Measurements from ENCODE around the gene PIK3AP1. TPM values are rescaled to one million over a fixed set of nuclear protein-coding genes. Genes with fewer than 3 reads are reported as not detected.
A peak's percentile ranks its signal among the peaks of the same experiment; 100 is the strongest.
"Not testable (repeated sequence)": the region's sequence is repeated elsewhere in the genome, so short reads cannot be mapped to it uniquely, and the experiment has no call there.

Gene PIK3AP1
- total RNA-seq, 1 experiment from 2014 or later = 7.1 TPM

DNA sequence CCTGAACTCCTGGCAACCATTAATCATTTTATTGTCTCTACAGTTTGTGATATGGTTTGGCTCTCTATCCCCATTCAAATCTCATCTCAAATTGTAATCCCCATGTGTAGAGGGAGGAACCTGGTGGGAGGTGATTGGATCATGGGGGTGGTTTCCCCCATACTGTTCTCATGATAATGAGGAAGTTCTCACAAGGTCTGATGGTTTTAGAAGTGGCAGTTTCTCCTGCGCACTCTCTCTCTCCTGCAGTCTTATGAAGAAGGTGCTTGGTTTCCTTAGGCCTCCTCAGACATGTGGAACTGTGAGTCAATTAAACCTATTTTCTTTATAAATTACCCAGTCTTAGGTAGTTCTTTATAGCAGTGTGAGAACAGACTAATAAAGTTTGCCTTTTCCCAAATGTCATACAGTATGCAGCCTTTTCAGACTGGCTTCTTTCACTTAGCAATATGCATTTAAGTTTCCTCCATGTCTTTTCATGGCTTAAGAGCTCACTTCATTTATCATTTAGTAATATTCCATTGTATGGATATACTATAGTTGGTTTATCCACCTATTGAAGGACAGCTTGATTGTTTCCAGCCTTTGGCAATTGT is 17.1 kb upstream of the PIK3AP1 start:
- H2AFZ ChIP-seq (ENCODE audit: low read depth, low read length, poor library complexity, severe bottlenecking); POLR2A ChIA-PET; ATAC-seq: not testable (repeated sequence)

DNA sequence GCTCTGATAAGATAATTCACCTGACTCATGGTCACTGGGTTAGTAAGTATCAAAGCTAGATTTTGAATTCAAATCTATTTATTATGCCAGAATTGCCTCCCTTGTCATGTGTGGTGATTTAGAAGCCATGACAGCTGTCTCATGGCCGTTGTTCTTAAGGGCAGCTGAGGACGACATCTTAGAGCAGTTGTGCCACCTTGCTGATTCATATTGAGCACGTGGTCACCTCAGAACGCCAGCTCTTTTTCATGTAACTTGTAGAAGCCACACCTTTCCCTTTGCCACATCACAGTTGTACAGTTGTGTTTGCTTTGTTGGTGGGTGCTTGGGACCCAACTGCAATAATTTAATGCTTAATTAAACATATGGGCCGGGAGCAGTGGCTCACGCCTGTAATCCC is 4.3 kb upstream of the PIK3AP1 start:
- POLR2A ChIA-PET = no interaction called here
- H3K79me2 ChIP-seq (ENCODE audit: insufficient read depth, low read length) = no peaks in the 10 kb centered on the region
- intact Hi-C loops (cut with micrococcal nuclease) = no loop called here

More for the DNA sequence above, 17.1 kb upstream of the PIK3AP1 start:
- H3K4me3 ChIP-seq (replicated peaks in 1 of 2; ENCODE audit: low read depth in 1 of 2, low read length in 2 of 2); H3K4me2 ChIP-seq (ENCODE audit: low read length); BruUV-seq (replicated peaks); H3K9me3 ChIP-seq (ENCODE audit: control insufficient read depth in 1 of 2, insufficient read depth in 1 of 2, low read depth in 1 of 2, low read length in 2 of 2); H4K20me1 ChIP-seq (ENCODE audit: insufficient read depth); CTCF ChIA-PET; intact Hi-C loops (cut with micrococcal nuclease); RAD21 ChIA-PET (ENCODE audit: low non-redundant PET in 1 of 2, low total read pairs in 2 of 2, uncharacterized antibody in 2 of 2, unreplicated experiment in 2 of 2); H3K9me2 ChIP-seq (ENCODE audit: insufficient read depth); H3K79me2 ChIP-seq (ENCODE audit: insufficient read depth, low read length); H3K4me1 ChIP-seq (ENCODE audit: control insufficient read depth in 1 of 2, insufficient read depth in 2 of 2, low read length in 2 of 2); H3K27me3 ChIP-seq (ENCODE audit: insufficient read depth, low read length); H3K36me3 ChIP-seq (ENCODE audit: control insufficient read depth in 1 of 2, insufficient read depth in 2 of 2, low read length in 2 of 2); H3K27ac ChIP-seq (ENCODE audit: low read depth, low read length); DNase-seq (ENCODE audit: low read depth, low spot score); H3K9ac ChIP-seq (ENCODE audit: low read length): not testable (repeated sequence)

GRCh38 chr10:96721207-96721572 is 876 bp upstream of the PIK3AP1 start:
- peaks cover 2 to 19% of the 10 kb centered on the region in 2 experiments; a peak in 2 of 4 replicates for H3K4me1 ChIP-seq (ENCODE audit: control insufficient read depth in 1 of 2, insufficient read depth in 2 of 2, low read length in 2 of 2)
- DNase-seq (ENCODE audit: low read depth, low spot score) (no peak), ATAC-seq (peak; percentile 28)
- peak overlapping the region in 1 of 2 experiments; percentile 81; a peak in 3 of 4 replicates for H3K4me3 ChIP-seq (replicated peaks in 1 of 2; ENCODE audit: low read depth in 1 of 2, low read length in 2 of 2)
- H2AFZ ChIP-seq (ENCODE audit: low read depth, low read length, poor library complexity, severe bottlenecking) = peak overlapping the region; percentile 96
- ChIA-PET CTCF (no interaction called here), RAD21 (ENCODE audit: low non-redundant PET in 1 of 2, low total read pairs in 2 of 2, uncharacterized antibody in 2 of 2, unreplicated experiment in 2 of 2) (no interaction called here), POLR2A (no interaction called here)
- no peaks in the 10 kb centered on the region for H3K9me2 ChIP-seq (ENCODE audit: insufficient read depth)
- no peaks in the 10 kb centered on the region for H3K36me3 ChIP-seq (ENCODE audit: control insufficient read depth in 1 of 2, insufficient read depth in 2 of 2, low read length in 2 of 2)
- no peaks in the 10 kb centered on the region for H3K27me3 ChIP-seq (ENCODE audit: insufficient read depth, low read length)
- H3K27ac ChIP-seq (ENCODE audit: low read depth, low read length) = no peak overlapping the region
- TF ChIP-seq RAD21 (IDR thresholded peaks at IDR 0.05; ENCODE audit: low read depth) (peak; percentile 45; the same call in 1 of the 2 replicates), SP1 (IDR thresholded peaks at IDR 0.05; ENCODE audit: low read depth) (no peak)
- TF ChIP-seq, protein P1, sequence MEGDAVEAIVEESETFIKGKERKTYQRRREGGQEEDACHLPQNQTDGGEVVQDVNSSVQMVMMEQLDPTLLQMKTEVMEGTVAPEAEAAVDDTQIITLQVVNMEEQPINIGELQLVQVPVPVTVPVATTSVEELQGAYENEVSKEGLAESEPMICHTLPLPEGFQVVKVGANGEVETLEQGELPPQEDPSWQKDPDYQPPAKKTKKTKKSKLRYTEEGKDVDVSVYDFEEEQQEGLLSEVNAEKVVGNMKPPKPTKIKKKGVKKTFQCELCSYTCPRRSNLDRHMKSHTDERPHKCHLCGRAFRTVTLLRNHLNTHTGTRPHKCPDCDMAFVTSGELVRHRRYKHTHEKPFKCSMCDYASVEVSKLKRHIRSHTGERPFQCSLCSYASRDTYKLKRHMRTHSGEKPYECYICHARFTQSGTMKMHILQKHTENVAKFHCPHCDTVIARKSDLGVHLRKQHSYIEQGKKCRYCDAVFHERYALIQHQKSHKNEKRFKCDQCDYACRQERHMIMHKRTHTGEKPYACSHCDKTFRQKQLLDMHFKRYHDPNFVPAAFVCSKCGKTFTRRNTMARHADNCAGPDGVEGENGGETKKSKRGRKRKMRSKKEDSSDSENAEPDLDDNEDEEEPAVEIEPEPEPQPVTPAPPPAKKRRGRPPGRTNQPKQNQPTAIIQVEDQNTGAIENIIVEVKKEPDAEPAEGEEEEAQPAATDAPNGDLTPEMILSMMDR (IDR thresholded peaks at IDR 0.05 in 2 of 3, conservative IDR thresholded peaks at IDR 0.05 in 1 of 3; ENCODE audit: borderline replicate concordance in 1 of 3, insufficient read depth in 1 of 3, low read depth in 2 of 3, low read length in 2 of 3) = peak; percentile 14 to 23 (median 17); a peak in 2 of 6 replicates
- no TSS peak for BruUV-seq (replicated peaks)
- H3K9ac ChIP-seq (ENCODE audit: low read length) = peak overlapping the region; percentile 66; the same call in 1 of the 2 replicates
- H3K4me2 ChIP-seq (ENCODE audit: low read length) = peak overlapping the region; percentile 99
- no peaks in the 10 kb centered on the region for H4K20me1 ChIP-seq (ENCODE audit: insufficient read depth)
- intact Hi-C loops (cut with micrococcal nuclease) = no loop called here
- H3K79me2 ChIP-seq (ENCODE audit: insufficient read depth, low read length) = no peaks in the 10 kb centered on the region
- H3K9me3 ChIP-seq (ENCODE audit: control insufficient read depth in 1 of 2, insufficient read depth in 1 of 2, low read depth in 1 of 2, low read length in 2 of 2) = no peaks in the 10 kb centered on the region

More for the DNA sequence above, 4.3 kb upstream of the PIK3AP1 start:
- H3K4me3 ChIP-seq (replicated peaks in 1 of 2; ENCODE audit: low read depth in 1 of 2, low read length in 2 of 2) = no peak overlapping the region
- DNase-seq (ENCODE audit: low read depth, low spot score) = no peak
- ChIA-PET CTCF (no interaction called here), RAD21 (ENCODE audit: low non-redundant PET in 1 of 2, low total read pairs in 2 of 2, uncharacterized antibody in 2 of 2, unreplicated experiment in 2 of 2) (no interaction called here)
- no peak overlapping the region for H2AFZ ChIP-seq (ENCODE audit: low read depth, low read length, poor library complexity, severe bottlenecking)
- no peak overlapping the region for H3K4me2 ChIP-seq (ENCODE audit: low read length)
- TF ChIP-seq FOSL1 (IDR thresholded peaks at IDR 0.05; ENCODE audit: low read depth) = no peak
- H3K9ac ChIP-seq (ENCODE audit: low read length) = no peak overlapping the region
- no peaks in the 10 kb centered on the region for H3K9me2 ChIP-seq (ENCODE audit: insufficient read depth)
- no peak overlapping the region for H3K27ac ChIP-seq (ENCODE audit: low read depth, low read length)
- no peaks in the 10 kb centered on the region for H4K20me1 ChIP-seq (ENCODE audit: insufficient read depth)
- BruUV-seq (replicated peaks) = no TSS peak
- H3K9me3 ChIP-seq (ENCODE audit: control insufficient read depth in 1 of 2, insufficient read depth in 1 of 2, low read depth in 1 of 2, low read length in 2 of 2) = no peaks in the 10 kb centered on the region
- peaks cover under 1 to 17% of the 10 kb centered on the region in 2 experiments; a peak in 2 of 4 replicates for H3K4me1 ChIP-seq (ENCODE audit: control insufficient read depth in 1 of 2, insufficient read depth in 2 of 2, low read length in 2 of 2)
- H3K27me3 ChIP-seq (ENCODE audit: insufficient read depth, low read length) = no peaks in the 10 kb centered on the region
- no peak for ATAC-seq
- no peaks in the 10 kb centered on the region for H3K36me3 ChIP-seq (ENCODE audit: control insufficient read depth in 1 of 2, insufficient read depth in 2 of 2, low read length in 2 of 2)

Data from HCT116 (cell line).